GM19463 (cell line): Measurements from ENCODE around the gene VPS11.
"Not testable (repeated sequence)": the region's sequence is repeated elsewhere in the genome, so short reads cannot be mapped to it uniquely, and the experiment has no call there.

Experiments used
- ATAC-seq: cut with Tn5 transposase; IDR thresholded peaks from one replicate; pipeline ENCODE4 v1.9.1; 2021; ENCODE audit warnings: mild to moderate bottlenecking, moderate library complexity; ENCODE audit not compliant: unreplicated experiment

The VPS11 gene

DNA sequence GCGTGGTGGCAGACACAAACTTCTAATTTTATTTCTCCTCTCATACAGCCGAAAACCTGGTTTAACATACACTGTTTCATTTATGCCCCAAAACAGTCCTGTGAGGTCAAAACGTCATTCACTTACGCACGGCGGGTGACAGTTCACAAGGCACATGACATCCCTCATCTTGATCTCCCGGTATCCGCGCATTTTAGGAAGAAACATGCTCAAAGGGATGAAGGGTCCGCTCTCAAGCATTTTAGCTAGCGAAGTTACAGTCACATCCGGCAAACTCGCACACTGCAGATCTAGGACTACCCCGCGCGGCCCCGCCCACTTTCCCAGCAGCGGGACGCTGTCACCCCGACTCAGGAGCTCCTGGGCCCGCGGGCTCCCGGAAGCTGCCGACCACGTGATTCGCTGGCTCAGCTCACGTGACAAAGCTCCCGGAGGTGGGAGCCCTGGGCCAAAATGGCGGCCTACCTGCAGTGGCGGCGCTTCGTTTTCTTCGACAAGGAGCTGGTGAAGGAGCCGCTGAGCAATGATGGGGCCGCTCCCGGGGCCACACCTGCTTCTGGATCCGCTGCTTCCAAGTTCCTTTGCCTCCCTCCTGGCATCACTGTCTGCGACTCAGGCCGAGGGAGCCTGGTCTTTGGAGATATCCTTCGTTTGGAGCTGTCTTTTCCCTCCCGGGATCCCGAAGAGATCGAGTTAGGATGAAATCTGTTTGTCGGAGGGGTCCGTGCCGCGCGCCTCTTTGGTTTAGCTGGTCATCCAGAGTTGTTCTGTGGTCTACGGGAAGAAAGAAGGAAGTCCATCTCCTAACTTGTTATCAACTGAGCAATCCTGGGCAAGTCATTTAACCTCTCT lies at the start of gene VPS11:
VPS11 (plus strand) TSS at position 448 of the 852 bp plus-strand sequence; CDS start at position 454, 6 bp downstream.
- ATAC-seq = peak; percentile 97

DNA sequence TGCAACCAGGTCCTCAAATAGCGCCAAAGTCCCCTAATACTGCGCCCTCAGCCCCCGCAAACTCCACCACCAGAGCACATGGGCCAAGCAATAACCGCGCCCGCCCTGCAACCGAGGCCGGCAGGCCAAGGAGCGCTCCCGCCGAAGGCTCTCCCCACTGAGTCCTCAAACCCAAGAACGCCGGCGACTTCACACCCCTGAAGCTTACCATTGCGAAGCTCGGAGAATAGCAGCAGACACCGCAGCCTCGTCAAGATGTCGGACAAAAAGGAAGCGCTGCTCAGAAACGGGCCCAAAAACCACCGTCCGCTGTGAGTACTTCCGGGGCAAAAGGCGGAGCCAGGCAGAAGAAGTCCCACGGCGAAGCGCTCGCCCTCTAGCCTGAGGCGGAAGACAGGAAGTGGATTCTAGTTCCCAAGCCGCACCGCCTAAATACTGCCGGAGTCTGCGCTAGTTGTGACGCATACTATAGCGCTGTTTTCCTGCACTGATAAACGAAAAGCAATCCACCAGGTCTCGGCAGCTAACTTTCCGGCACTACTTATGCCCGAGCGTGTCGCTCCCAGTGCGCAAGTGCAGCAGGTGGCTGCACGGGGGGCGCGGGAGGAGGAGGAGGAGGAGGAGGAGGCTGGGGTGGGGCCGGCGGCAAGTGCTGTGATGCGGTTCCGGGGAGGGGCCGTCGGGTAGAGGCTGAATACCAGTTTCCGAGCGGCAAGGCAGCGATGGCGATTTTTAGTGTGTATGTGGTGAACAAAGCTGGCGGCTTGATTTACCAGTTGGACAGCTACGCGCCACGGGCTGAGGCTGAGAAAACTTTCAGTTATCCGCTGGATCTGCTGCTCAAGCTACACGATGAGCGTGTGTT lies 49.3 kb upstream of the VPS11 start, which contains the start of the genes RPS25 and TRAPPC4:
RPS25 (minus strand) TSS at position 270 of the 865 bp plus-strand sequence; CDS start at position 211, 59 bp downstream.
TRAPPC4 (plus strand) TSS at position 693 of the 865 bp plus-strand sequence; CDS start at position 723, 30 bp downstream.
- ATAC-seq = peak; percentile 89

DNA sequence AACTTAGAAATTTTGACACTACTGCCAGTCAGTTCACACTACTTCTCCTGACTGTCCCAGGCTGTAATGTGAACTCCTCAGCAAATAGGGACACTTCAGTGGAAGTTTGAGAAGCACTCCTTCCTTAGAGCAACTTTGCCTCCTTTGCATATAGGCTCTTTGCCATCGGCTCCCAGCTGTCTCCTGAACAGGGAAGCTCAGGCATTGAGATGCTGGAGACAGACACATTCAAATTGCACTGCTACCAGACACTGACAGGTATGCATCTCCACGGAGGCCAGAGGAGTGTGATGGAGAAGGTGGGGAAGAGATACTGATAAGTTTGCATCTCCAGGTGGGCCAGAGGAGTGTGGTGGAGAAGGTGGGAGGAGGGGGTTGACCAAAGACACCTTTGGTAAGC lies 47.6 kb upstream of the VPS11 start:
- no peak for ATAC-seq

DNA sequence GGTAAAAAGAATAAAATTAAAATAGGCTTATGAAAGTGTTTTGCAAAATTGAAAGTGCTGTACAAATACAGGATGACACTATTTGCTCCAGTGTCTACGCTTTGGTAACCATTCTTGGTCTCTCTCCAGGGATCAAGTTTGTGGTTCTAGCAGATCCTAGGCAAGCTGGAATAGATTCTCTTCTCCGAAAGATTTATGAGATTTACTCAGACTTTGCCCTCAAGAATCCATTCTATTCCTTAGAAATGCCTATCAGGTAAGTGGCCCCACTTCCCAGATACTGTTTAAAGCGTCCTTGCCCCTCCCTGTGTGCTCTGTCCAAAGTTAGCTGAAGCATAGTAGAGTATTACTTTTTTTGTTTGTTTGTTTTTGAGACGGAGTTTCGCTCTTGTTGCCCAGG lies 46.0 kb upstream of the VPS11 start:
- ATAC-seq = no peak

DNA sequence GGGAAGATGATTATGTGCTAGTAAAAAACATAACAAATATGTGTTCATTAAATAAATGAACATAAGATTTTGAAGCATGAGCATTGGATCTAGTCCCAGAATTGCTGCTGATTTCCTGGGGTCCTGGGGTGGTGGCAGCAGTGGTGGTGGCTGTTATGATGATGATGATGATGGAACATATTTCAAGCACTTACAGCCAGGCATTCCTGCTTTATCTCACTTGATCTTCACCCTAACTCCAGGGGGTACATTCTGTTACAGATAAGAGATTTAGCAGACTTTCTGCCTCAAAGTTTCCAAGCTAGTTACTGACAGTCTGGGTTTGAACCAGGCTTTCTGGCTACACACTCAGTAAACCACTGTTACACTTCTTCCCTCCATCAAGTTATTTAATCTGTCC lies 43.9 kb upstream of the VPS11 start:
- no peak for ATAC-seq

DNA sequence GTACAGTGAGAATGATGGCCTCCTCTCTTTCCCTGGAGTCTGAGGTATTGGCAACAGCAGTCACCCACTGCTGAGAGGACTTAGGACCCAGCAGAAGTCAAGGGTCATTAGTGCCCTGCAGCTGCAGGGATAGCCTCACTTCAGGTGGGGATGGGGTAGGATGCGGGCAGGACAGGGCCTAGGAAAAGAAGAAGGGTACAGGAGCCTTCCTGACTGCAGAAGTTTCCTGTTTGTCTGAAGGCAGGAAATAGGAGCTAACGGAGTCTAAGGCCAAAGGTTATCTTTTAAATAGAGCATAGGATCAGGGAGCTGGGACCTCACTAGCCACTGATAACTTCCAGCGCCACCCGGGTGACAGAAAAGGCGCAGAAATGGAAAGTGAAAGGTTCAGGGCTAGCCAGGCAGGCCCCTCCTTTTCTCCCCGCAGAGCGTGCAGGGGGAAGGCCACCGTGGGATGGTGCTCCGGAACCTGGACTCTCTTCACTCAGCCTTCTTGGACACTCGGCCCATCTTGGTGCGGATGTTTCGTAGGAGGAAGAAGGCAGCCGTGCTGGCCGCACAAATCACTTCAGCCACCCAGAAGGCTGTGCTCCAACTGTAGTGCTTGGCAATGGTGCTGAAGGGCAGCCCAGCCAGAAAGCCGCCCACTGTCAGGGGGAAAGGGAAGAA lies 43.1 kb upstream of the VPS11 start:
- ATAC-seq = no peak

DNA sequence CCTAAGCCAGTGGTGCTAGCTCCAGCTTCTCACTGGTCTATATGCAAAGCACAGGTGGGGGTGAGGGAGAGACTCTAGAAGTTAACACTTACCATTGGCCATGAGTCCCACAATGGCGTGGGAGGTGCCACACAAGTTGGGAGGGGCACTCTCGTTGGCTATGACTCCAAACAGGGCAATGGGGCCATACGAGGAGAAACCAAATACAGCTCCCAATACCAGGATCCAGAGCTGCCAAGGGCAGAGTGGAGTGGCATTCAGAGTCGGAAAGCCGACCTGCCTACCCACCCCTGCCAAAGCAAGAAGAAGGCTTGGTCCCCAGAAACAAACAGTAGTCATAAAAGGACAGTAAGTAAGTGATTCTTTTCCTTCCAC lies 42.5 kb upstream of the VPS11 start:
- ATAC-seq = no peak

DNA sequence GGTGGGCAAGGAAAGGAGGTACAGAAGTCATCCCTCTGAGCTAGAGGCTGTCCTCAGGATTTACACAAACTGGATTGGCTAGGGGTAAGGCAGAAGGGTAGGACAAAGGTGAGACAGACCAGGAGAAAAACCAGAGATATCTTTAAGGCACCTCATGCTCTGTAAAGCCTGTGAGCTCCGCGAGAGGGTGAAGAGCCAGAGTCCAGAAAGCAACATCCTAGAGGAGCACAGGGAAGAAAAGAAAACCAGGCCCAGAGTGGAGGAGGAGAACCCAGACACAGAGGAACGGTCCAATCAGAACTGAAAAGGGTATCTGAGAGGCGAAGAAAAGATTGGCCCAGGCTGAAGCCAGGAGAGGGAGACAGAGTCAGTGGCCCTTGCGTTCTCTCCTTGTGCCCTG lies 42.1 kb upstream of the VPS11 start:
- no peak for ATAC-seq

DNA sequence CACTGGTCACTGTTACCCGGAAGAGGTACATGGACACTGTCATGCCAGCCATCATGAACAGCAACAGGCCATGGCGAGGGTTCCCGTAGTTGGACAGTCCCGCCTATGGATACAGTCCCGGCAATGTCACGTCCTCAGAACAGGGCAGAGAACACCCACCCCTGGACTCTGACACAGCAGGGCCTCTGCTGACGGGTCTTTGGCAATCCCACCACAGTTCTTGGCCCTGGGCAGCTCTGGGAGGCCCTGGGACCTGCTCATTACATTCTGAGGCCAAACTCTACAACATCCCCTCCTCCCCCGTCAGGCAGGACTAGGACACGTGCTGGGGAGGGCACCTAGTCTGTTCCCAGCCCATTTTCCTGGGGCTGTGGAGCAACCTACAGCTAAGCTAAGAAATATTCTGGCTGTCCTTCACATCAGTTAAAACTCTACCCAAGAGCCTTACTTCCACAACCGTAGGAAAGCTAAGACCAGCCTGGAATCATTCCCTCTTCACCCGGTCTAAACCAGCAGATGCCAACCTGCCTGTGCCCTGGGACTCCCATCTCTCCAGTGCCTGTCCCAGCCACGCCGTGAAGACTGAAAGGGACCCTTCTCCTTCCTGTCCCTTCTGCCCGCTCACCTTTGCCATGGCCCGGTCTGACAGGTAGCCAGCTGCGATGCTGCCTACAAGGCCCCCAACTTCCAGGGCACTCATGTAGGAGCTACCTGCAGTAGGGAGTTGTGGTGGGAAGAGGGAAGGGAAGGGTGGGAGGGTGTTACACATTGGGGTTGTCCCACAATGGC lies 41.4 kb upstream of the VPS11 start:
- no peak for ATAC-seq

DNA sequence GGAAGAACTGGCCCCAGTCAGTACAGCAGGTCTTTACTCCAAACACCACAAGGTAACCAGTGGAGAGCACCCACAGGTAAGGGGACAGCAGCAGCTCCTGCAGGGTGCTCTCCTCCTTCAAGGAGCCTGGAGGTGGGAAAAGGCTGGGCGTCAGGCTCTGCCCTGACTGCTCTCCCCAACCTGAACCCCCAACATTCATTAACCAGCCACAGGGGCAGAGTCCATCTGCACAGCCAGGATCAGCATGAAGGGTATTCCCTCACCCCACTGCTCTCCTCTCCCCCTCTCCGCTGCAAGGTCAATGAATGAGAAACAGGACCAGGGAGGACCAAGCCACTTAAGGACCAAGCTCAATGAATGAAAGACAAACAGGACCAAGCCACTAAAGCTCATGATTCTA lies 40.6 kb upstream of the VPS11 start:
- no peak for ATAC-seq

DNA sequence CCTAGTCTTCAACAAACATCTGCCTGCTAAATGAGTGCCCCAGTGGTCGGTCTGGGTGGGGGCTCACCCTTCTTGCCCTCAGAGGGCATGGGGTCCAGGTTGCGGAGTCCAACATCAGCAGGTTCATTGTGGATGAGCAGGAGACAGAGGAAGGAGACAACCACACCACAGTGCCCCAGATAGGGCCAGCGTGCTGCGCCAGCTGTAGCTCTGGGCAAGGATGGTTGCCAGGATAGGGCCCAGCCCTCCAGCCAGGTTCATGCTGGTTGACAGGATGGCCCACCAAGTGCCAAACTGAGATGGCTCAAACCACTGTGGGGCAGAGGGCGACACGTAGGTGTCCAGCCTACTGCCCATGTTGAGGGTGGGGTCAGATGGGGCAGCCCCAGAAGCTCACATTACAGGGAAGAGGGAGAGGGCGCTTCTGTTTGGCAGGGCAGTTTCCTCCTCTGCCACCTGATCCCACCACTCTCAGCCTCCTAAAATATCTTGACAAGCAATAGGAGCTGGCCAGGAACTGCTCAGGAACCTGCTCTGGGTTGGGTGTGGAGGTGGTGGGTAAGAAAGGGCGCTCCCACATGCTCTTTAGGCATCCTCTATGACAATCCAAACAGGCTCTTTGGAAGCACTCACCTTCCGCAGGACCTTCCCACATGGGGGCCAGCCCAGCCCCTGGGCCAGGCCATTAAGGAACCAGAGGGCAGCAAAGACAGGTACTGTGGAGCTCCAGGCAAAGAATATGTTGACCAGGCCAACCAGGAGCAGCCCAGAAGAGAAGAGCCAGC lies 39.9 kb upstream of the VPS11 start:
- no peak for ATAC-seq

DNA sequence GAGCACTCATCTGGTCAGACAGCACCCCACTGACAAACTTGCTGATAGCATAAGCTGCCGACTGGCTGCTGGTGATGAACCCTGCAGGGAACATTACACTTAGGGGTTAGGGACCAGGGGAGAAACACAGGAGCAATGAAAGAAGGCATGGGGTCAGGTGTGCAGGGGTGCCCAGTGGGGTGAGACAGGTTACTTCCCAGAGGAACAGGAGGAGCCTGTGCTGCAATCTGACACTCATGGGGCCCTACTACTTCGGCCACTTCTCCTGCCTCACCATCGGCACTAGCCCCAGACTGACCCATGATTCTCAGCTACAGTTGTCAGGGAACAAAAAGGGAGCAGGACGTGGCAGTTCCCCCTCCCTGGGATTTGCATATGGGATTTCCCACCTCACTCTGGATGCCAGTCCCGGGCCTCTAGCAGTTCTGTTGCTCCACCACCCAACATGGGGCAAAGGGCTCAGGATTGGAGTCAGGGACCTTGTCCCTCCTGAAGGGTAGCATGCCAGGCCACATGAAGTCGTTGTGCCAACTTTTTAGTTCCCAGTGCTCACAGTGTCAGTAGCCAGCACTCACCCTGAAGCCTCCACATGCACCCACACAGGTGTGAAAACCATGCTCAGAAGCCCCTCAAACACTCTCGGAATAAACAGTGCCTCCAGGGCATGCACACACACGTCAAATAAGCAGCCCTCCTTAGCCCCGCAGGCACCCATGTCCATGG lies 39.1 kb upstream of the VPS11 start:
- ATAC-seq = no peak

DNA sequence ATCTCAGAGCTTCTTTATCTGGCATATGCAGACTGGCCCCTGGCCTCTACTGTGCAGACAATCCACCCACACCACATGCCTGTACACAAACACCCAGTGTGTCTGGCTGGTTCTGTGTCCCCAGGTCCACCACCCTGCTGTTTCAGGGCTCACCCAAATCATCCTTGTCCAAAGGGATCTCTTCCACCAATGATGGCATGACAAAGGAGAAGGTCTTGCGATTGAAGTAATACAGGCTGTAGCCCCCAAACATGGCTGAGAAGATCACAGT lies 38.6 kb upstream of the VPS11 start:
- no peak for ATAC-seq

DNA sequence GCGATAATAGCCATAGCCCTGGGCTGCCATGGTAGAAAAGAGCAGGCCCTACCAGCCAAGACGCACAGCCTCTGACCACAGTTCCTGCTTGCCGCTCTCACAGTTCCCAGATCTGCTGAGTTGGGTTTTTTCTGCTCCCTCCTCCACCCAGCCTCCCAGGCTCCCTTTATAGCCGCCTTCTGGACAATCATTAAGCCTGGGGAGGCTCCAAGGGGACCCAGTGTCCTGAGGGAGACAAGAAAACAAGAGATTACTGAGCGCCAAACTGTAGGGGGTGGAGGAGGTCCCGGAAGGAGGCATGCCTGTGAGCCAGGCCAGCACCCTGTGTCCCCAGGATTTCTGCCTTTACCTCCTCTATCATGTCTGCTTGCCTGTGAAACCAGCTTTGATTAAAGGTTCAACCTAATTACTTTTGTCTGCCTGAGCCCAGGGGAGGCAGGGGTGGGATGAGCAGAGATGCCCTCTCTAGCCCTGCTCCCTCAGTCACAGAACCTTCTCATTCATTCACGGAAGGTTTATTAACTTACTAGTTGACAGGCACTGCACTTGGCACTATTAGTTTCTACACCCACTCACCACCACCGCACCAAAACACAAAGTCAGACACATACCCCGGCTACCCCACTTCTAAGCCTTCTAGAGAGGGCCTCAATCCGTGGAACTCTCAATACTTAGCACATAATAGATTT lies 38.1 kb upstream of the VPS11 start:
- ATAC-seq = peak; percentile 13

DNA sequence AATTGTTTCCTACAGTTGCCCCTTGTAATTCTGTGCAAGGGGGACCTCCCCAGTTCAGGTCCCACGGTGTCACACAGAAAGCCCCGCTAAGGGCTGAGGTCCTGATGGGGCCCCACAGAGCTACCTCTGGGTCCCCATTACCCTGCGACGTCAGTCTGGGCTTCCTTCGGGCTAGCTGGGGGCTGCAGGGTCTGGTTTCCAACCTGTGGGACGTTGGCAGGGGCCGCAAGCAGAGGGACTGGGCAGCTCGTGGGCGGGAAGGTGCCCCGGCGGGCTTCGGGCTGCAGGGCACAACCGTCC lies 37.6 kb upstream of the VPS11 start:
- peak; percentile 9 for ATAC-seq

DNA sequence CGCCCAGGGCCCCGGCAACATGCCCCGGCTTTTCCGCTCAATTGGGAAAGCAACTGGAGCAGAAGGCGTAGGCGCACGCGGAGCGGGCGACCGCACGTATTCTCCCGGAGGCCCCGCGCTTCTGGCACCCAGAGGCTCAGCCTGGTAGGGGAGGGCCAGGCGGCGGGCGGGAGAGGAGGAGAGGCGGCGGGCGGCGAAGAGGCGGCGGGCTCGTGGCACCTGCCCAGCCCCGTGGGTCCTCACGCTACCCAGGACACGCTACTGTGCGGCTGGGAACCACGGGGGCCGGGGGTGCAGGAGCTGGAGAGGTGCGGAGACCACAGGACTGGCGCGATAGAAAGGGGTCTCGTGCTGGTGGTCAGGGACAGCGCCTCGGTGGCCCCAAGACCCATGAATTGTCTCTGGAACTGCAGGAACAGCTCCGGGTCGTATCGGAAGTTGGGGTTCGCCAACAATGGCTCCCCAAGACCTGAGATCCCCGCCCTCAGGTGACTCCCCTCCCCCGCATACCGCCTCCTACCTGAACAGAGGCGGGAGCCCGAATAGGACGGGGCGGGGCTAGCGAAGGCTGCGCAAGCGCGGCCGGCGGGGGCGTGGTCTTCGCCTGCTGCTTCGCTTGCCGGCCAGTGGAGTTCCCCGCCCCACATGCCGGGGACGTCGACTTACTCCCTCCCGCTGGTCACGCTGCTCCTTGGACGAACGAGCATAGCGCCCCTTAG lies 37.1 kb upstream of the VPS11 start, which contains the start of gene SLC37A4:
SLC37A4 (minus strand) TSS at position 549 of the 719 bp plus-strand sequence.
- ATAC-seq = peak; percentile 89

DNA sequence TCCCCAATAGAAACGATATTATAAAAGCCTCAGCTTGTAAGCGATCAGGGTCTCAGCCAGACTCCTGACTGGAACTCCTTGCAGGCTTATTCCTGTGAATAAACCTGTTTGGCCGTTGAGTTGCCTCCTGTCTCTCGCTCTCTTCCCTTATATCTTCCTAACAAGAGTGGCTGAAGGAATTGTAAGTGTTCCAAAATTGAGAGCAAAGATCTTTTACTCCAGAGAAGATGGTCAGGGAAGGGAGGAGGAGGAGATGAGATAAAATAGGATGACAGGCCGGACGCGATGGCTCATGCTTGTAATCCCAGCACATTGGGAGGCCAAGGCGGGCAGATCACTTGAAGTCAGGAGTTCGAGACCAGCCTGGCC lies 35.7 kb upstream of the VPS11 start:
- ATAC-seq = no peak

DNA sequence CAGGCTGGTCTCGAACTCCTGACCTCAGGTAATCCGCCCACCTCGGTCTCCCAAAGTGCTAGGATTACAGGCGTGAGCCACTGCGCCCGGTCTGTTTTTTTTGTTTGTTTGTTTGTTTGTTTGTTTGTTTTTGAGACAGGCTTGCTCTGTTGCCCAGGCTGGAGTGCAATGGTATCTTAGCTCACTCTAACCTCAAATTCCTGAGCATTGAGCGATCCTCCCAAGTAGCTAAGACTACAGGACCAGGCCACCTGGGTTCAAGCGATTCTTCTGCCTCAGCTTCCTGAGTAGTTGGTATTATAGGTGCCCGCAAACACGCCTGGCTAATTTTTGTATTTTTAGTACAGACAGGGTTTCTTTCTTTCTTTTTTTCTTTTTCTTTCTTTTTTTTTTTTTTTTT lies 34.2 kb upstream of the VPS11 start:
- not testable (repeated sequence) for ATAC-seq
